ENCODE data around the gene ZNF441.
"Not testable (repeated sequence)": the region's sequence is repeated elsewhere in the genome, so short reads cannot be mapped to it uniquely, and the experiment has no call there.

Gene ZNF441

DNA sequence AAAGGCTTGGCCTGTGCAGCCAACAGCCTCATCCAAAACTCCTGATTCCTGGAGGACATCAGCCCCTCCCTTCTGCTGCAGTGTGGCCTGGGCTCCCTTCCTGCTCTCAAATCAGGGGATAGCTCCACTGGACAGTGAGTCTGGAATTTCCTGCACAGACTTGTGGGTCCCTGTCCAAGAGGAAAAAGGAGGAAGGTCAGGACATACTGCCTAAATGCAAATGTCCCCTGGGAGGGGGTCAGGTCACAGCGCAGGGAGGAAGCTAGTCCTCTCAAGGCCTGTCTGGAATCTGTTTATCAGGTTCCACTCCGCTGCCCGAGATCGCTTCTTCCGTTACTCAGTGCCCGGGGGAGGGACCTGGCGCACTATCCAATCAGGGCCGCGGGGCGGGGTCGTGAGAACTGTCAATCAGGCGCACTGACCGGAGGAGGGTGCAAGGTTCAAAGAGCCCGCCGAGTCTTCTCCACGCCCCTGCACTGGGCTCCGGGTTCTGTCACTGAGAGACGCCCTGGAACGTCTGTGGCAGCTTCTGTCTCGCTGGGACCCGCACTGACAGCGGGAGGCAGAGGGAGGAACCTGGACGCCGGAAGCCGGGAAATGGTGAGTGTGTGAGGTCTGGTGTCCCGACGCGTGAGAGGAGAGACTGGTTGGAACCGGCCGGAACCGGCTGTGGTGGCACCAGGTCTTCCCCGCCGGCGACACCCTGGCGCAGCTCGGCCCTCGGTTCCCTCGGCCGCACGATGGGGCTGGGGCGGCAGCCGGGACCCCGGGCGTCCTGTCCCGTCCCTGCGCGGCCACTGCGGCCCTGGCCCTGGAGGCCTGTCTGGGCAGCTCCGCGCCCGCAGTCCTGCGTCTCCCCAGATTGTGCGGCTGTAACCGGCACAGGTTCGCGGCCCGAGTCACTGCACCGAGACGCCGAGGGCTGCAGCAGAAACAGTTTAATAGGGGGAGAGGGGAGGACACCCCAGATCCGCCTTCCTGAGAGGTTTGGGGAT lies at the start of gene ZNF441:
Gene ZNF441, plus strand, starts transcription at position 404 of the 995 bp plus-strand sequence. Its CDS starts 194 bp downstream, at position 598.
- peak; percentile 93 for DNase-seq (ENCODE audit: low spot score)

GRCh38 chr19:11721681-11722080 lies 45.1 kb upstream of the ZNF441 start:
- no peak for DNase-seq (ENCODE audit: low spot score)

DNA sequence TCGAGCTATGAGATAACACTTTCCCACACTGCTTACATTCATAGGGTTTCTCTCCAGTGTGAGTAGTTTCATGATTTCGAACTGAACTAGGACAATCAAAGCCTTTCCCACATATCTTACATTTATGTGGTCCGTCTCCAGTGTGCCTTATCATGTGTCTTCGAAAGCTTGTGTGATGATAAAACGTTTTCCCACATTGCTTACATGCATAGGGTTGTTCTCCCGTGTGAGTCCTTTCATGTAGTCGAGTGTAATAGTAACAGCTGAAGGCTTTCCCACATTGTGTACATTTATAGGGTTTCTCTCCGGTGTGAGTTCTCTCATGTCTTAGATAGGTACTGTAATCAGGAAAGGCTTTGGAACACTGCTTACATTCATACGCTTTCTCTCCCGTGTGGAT lies 44.4 kb upstream of the ZNF441 start:
- no peak for DNase-seq (ENCODE audit: low spot score)

DNA sequence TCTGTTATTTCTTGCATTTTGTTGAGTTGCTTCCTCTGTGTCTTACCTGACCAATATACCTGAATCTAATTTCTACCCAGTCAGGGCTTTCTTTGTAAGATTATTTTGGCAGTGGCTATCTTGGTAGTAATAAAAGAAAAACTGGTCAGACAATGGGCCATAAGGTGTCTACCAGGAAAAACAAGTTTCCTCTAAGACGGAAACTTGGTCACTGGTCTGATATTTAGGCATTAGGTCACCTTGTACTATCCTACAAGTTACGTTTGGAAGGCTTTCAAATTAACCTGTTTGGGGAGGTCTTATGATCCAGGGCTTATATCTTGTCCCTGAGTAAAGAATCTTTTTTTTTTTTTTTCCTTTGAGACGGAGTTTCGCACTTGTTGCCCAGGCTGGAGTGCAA lies 37.2 kb upstream of the ZNF441 start:
- no peak for DNase-seq (ENCODE audit: low spot score)

- no peak for DNase-seq (ENCODE audit: low spot score)
Observed at GRCh38 chr19:11735375-11735774, 31.4 kb upstream of the ZNF441 start.

- DNase-seq (ENCODE audit: low spot score), result peak; percentile 50
Observed at GRCh38 chr19:11736696-11737095, 30.1 kb upstream of the ZNF441 start.

DNA sequence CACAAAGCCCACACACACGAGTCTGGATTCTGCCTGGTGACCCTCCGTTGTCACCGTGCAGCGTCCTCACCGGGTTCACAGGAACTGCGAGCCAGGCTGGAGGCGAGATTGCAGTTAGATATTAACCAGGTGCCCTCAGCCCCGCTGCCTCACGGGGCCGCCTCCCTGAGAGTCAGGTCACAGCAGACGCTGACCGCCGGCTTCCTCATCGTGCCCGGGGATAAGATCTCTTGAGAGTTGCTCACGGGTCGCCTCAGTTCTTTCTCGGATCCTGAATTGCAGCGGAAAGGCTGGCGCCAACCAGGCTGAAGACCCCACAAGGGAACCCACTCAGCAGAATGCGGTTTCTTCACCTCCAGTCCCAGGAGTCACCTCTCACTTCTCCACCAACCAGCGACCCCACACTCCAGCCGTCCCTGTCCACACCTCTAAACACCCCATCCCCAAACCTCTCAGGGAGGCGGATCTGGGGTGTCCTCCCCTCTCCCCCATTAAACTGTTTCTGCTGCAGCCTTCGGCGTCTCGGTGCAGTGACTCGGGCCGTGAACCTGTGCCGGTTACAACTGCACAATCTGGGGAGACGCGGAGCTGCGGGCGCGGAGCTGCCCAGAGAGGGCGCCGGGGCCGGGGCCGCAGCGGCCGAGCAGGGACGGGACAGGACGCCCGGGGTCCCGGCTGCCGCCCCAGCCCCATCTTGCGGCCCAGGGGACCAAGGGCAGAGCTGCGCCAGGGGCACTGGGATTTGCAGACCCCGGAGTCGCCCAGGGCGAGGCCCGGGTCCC lies 28.6 kb upstream of the ZNF441 start:
- peak; percentile 47 for DNase-seq (ENCODE audit: low spot score)

DNA sequence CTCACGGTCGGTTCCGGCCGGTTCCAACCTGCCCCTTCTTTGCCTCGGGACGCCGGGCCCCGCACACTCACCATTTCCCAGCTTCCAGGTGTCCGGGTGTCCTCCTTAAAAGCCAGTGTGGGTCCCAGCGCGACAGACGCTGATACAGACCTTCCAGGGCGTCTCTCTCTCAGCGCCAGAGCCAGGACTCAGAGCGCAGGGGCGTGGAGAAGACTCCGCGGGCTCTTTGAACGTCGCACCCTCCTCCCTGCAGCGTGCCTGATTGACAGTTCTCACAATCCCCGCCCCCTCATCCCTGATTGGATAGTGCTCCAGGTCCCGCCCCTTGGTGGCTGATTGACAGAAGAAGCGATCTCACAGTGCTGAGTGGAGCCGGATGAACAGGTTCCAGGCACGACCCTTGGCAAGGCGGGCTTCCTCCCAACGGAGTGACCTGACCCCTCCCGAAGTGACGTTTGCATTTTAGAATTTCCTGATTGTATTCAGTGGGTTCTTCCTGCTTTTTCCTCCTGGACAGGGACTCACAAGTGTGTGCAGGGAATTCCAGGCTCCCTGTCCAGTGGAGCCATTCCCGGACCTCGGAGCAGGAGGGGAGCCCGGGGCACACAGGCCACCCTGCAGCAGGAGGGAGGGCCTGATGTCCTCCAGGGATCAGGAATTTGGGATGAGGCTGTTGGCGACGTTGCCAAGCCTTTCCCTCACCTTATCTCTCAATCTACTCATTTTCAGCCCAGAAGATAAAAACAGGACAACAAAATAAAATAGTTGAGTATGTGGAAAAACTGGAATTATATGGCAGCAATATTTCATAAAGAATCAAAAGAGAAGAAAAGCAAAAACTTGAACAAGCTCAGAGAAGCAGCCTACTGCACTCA lies 27.8 kb upstream of the ZNF441 start, which contains the start of gene ZNF823:
Gene ZNF823, minus strand, starts transcription at position 201 of the 875 bp plus-strand sequence. Its CDS starts 127 bp downstream, at position 74.
- peak; percentile 95 for DNase-seq (ENCODE audit: low spot score)

DNA sequence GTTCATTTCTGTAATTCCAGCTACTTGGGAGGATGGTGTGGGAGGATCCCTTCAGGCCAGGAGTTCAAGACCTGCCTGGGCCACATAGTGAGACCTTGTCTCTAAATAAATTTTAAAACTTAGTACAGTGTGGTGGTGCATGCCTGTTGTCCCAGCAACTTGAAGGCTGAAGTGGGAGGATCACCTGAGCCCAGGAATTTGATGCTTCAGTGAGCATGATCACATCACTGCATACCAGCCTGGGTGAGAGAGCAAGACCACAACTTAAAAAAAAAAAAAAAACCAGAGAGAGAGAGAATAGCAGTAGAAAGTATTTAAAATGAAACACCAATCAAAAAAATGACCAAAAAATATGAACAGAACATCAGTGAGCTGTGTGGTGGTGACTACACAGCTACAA lies 20.9 kb upstream of the ZNF441 start:
- no peak for DNase-seq (ENCODE audit: low spot score)

DNA sequence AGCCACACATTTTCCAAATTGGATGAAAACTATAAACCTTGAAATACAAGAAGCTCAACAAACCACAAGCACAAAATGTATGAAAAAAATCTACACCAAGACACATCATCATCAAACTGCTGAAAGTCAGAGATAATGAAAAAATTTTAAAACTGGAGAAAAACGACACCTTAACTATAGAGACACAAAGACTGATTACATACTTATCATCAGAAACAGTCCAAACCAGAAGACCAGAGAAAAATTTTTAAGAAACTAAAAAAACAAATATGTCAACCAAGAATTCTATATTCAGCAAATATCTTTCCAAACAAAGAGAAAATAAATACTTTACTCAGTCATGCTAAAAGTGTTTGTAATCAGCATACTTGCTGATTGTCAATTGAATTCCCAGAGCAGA lies 19.5 kb upstream of the ZNF441 start:
- no peak for DNase-seq (ENCODE audit: low spot score)

DNA sequence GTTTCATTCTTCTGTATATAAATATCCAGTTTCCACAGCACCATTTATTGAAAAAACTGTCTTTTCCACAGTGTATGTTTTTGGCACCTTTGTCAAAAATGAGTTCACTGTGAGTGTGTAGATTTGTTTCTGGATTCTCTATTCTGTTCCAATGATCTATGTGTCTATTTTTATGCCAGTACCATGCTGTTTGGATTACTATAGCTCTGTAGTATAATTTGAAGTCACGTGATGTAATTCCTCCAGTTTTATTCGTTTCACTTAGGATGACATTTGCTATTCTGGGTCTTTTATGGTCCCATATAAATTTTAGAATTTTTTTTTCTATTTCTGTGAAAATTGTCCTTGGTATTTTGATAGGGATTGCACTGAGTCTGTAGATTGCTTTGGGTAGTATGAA lies 17.0 kb upstream of the ZNF441 start:
- DNase-seq (ENCODE audit: low spot score), result no peak

- no peak for DNase-seq (ENCODE audit: low spot score)
Observed at GRCh38 chr19:11752244-11752736, 14.5 kb upstream of the ZNF441 start.

DNA sequence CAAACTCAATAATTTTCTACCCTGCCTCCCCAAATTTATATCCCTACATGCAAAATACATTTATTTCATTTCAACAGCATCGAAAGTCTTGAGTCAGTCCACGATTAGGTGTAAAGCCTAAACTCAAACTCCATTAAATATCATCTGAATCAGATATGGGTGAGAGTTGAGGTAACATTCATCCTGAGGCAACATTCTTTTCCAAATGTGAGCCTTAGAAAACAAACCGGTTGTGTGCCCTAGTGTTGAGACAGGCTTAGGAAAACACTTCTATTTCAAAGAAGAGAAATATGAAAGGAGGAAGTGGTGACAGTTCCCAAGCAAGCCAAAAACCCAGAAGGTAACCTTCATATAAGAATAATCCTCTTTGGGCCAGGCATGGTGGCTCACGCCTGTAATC lies 12.1 kb upstream of the ZNF441 start:
- DNase-seq (ENCODE audit: low spot score), result no peak

- no peak for DNase-seq (ENCODE audit: low spot score)
Observed at GRCh38 chr19:11756965-11757364, 9.8 kb upstream of the ZNF441 start.

- no peak for DNase-seq (ENCODE audit: low spot score)
Observed at GRCh38 chr19:11759805-11760204, 7.0 kb upstream of the ZNF441 start.

- DNase-seq (ENCODE audit: low spot score), result no peak
Observed at GRCh38 chr19:11763117-11763516, 3.7 kb upstream of the ZNF441 start.

DNA sequence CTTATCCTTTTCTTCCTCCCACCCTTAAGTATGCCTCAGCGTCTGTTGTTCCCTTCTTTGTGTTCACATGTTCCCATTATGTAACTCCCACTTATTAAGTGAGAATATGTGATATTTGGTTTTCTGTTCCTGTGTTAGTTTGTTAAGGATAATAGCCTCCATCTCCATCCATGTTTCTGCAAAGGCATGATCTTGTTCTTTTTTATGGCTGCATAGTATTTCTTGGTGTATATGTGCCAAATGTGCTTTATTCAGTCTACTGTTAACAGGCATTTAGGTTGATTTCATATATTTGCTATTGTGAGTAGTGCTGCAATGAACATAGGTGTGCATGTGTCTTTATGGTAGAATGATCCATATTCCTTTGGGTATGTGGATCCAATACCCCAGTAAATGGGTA lies 3.2 kb upstream of the ZNF441 start:
- no peak for DNase-seq (ENCODE audit: low spot score)

GRCh38 chr19:11767633-11768133 lies 883 bp downstream of the ZNF441 start:
- peak; percentile 11 for DNase-seq (ENCODE audit: low spot score)

DNA sequence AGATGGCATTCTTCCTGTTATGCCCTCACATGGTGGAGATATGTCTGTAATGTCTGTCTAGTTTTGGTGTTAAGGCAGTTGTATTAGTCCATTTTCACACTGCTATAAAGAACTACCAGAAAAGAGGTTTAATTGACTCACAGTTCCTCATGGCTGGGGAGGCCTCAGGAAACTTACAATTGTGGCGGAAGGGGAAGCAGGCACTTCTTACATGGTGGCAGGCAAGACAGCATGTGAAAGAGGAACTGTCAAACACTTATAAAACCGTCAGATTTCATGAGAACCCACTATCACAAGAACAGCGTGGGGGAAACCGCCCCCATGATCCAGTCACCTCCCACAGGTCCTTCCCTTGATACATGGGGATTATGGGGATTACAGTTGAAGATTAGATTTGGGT lies 3.2 kb downstream of the ZNF441 start:
- DNase-seq (ENCODE audit: low spot score), result no peak

- not testable (repeated sequence) for DNase-seq (ENCODE audit: low spot score)
Observed at GRCh38 chr19:11771520-11771919, 4.7 kb downstream of the ZNF441 start.

- not testable (repeated sequence) for DNase-seq (ENCODE audit: low spot score)
Observed at GRCh38 chr19:11776669-11777068, 9.9 kb downstream of the ZNF441 start.

Data from germinal center (tissue), 1 donor.